ENCODE results near the gene TTLL9. TPM values are rescaled to one million over a fixed set of nuclear protein-coding genes. Genes with fewer than 3 reads are reported as not detected.
A peak's percentile ranks its signal among the peaks of the same experiment; 100 is the strongest.

Gene TTLL9
- total and polyA plus RNA-seq, 4 donors, result 0.06 to 0.08 TPM; not detected in 2

DNA sequence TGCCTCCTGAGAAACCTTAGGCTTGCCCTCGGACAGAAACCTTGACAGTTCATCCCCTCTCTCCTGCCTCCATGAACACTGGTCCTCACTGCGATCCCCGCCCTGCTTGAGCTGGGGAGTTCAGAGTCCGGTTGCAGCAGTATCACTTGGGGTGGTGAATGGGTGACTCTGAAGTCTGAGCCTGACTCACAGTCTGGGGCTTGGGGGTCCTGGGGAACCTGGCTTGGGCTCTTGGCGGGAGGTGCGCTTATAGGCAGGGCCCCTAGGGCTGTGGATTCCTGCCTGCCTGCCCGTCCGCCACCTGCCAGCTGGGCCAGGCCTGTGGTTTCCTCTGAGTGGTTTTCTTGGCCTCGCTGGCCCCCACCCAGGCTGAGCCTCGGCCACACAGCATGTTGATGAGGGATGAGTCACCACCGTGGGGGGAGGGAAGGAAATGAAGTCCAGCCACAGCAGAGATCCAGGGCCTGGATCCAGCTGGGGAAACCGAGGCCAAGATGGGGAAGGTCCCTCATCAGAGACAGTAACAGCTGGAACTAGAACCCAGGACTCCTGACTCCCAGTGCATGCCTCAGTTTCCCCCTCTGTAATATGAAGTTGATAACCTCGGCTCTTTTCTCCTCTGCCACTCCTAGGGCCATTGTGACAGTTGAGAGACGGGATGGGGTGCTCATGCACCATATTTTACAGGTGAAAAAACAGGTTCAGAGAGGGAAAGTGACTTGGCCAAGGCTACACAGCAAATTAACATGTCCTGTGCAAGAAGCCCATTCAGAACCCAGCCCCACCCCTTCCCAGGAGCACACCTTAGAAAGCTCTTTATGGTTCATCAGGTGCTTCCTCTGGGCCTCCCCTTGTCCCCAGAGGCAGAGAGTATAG, 34.2 kb upstream of the TTLL9 start:
- peaks cover 0 to 3% (median 0%) of the 10 kb centered on the region in 4 donors for H3K27me3 ChIP-seq (ENCODE audit: control insufficient read depth in 4 of 4, insufficient read depth in 4 of 4, low read length in 3 of 4)
- no peak overlapping the region for H3K4me3 ChIP-seq (ENCODE audit: low read depth in 1 of 3, low read length in 3 of 3)
- DNase-seq (ENCODE audit: low spot score), result no peak
- no peaks in the 10 kb centered on the region for H3K9me3 ChIP-seq (ENCODE audit: control insufficient read depth in 4 of 4, low read length in 3 of 4)
- TF ChIP-seq MAX (IDR thresholded peaks at IDR 0.05) (no peak), JUND (IDR thresholded peaks at IDR 0.05) (peak; percentile 26 to 84)
- H3K4me1 ChIP-seq (ENCODE audit: control insufficient read depth in 4 of 4, insufficient read depth in 4 of 4, low read length in 3 of 4), result no peaks in the 10 kb centered on the region
- H3K9ac ChIP-seq (ENCODE audit: low read depth in 1 of 2, low read length in 2 of 2), result no peak overlapping the region
- no peaks in the 10 kb centered on the region for H3K36me3 ChIP-seq (ENCODE audit: control insufficient read depth in 4 of 4, insufficient read depth in 3 of 4, low read depth in 1 of 4, low read length in 3 of 4)
- H3K27ac ChIP-seq (ENCODE audit: low read depth in 1 of 2, low read length in 2 of 2), result no peak overlapping the region
- 56% methylated on average over 14 of the region's 14 CpGs for WGBS

- Histone ChIP-seq H3K9me3 (ENCODE audit: control insufficient read depth in 4 of 4, low read length in 3 of 4) (no peaks in the 10 kb centered on the region), H3K9ac (ENCODE audit: low read depth in 1 of 2, low read length in 2 of 2) (no peak overlapping the region), H3K27me3 (ENCODE audit: control insufficient read depth in 4 of 4, insufficient read depth in 4 of 4, low read length in 3 of 4) (peaks cover 0 to 3% (median 0%) of the 10 kb centered on the region in 4 donors), H3K4me3 (ENCODE audit: low read depth in 1 of 3, low read length in 3 of 3) (no peak overlapping the region), H3K36me3 (ENCODE audit: control insufficient read depth in 4 of 4, insufficient read depth in 3 of 4, low read depth in 1 of 4, low read length in 3 of 4) (no peaks in the 10 kb centered on the region), H3K27ac (ENCODE audit: low read depth in 1 of 2, low read length in 2 of 2) (no peak overlapping the region), H3K4me1 (ENCODE audit: control insufficient read depth in 4 of 4, insufficient read depth in 4 of 4, low read length in 3 of 4) (no peaks in the 10 kb centered on the region)
- DNase-seq (ENCODE audit: low spot score), result no peak
- 77% methylated on average over 5 of the region's 5 CpGs for WGBS
- TF ChIP-seq MAX (IDR thresholded peaks at IDR 0.05) (no peak), RAD21 (IDR thresholded peaks at IDR 0.05) (no peak)
These were observed 33.4 kb upstream of the TTLL9 start for GRCh38 chr20:31836853-31837608.

DNA sequence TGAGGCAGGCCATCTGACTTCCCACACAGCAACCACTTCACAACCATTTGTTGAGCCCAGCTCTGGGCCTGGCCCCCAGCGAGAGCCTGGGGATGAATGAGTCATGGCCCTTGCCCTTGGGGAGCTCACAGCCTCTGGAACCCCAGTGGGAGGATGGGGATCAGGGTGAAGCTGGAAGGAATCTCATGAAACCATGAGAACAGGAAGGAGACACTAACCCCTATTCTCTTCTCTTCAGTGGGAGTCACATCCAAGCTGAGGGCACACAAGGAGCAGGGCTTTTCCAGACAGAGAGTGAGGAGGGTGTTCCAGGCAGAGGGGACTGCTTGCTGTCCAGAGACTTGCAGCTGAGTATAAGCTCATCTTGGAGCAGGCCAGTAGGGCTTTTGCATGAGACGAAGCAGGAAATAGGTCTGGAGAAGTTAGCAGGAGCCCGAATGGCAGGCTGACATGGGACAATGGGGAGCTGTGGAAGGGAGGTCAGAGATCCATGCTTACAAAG, 32.5 kb upstream of the TTLL9 start:
- Histone ChIP-seq H3K27ac (ENCODE audit: low read depth in 1 of 2, low read length in 2 of 2) (no peak overlapping the region), H3K9ac (ENCODE audit: low read depth in 1 of 2, low read length in 2 of 2) (no peak overlapping the region)
- 64% methylated on average over 3 of the region's 3 CpGs for WGBS
- TF ChIP-seq, protein P1, sequence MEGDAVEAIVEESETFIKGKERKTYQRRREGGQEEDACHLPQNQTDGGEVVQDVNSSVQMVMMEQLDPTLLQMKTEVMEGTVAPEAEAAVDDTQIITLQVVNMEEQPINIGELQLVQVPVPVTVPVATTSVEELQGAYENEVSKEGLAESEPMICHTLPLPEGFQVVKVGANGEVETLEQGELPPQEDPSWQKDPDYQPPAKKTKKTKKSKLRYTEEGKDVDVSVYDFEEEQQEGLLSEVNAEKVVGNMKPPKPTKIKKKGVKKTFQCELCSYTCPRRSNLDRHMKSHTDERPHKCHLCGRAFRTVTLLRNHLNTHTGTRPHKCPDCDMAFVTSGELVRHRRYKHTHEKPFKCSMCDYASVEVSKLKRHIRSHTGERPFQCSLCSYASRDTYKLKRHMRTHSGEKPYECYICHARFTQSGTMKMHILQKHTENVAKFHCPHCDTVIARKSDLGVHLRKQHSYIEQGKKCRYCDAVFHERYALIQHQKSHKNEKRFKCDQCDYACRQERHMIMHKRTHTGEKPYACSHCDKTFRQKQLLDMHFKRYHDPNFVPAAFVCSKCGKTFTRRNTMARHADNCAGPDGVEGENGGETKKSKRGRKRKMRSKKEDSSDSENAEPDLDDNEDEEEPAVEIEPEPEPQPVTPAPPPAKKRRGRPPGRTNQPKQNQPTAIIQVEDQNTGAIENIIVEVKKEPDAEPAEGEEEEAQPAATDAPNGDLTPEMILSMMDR (IDR thresholded peaks at IDR 0.05; ENCODE audit: low read depth, low read length, missing input control), result no peak
- TF ChIP-seq, protein P2, sequence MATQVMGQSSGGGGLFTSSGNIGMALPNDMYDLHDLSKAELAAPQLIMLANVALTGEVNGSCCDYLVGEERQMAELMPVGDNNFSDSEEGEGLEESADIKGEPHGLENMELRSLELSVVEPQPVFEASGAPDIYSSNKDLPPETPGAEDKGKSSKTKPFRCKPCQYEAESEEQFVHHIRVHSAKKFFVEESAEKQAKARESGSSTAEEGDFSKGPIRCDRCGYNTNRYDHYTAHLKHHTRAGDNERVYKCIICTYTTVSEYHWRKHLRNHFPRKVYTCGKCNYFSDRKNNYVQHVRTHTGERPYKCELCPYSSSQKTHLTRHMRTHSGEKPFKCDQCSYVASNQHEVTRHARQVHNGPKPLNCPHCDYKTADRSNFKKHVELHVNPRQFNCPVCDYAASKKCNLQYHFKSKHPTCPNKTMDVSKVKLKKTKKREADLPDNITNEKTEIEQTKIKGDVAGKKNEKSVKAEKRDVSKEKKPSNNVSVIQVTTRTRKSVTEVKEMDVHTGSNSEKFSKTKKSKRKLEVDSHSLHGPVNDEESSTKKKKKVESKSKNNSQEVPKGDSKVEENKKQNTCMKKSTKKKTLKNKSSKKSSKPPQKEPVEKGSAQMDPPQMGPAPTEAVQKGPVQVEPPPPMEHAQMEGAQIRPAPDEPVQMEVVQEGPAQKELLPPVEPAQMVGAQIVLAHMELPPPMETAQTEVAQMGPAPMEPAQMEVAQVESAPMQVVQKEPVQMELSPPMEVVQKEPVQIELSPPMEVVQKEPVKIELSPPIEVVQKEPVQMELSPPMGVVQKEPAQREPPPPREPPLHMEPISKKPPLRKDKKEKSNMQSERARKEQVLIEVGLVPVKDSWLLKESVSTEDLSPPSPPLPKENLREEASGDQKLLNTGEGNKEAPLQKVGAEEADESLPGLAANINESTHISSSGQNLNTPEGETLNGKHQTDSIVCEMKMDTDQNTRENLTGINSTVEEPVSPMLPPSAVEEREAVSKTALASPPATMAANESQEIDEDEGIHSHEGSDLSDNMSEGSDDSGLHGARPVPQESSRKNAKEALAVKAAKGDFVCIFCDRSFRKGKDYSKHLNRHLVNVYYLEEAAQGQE (IDR thresholded peaks at IDR 0.05), result no peak
- TF ChIP-seq RAD21 (IDR thresholded peaks at IDR 0.05), result no peak
- TF ChIP-seq SP1 (IDR thresholded peaks at IDR 0.05), result no peak
- no peak for TF ChIP-seq GABPA (IDR thresholded peaks at IDR 0.05 in 1 of 2, conservative IDR thresholded peaks at IDR 0.05 in 1 of 2)
- no peak for TF ChIP-seq NR2F2 (IDR thresholded peaks at IDR 0.05)
- TF ChIP-seq YY1 (IDR thresholded peaks at IDR 0.05), result no peak
- no peak for TF ChIP-seq EGR1 (IDR thresholded peaks at IDR 0.05; ENCODE audit: low read depth in 2 of 2)
- no peak for TF ChIP-seq HNF4A (conservative IDR thresholded peaks at IDR 0.05)
- TF ChIP-seq, protein P3, sequence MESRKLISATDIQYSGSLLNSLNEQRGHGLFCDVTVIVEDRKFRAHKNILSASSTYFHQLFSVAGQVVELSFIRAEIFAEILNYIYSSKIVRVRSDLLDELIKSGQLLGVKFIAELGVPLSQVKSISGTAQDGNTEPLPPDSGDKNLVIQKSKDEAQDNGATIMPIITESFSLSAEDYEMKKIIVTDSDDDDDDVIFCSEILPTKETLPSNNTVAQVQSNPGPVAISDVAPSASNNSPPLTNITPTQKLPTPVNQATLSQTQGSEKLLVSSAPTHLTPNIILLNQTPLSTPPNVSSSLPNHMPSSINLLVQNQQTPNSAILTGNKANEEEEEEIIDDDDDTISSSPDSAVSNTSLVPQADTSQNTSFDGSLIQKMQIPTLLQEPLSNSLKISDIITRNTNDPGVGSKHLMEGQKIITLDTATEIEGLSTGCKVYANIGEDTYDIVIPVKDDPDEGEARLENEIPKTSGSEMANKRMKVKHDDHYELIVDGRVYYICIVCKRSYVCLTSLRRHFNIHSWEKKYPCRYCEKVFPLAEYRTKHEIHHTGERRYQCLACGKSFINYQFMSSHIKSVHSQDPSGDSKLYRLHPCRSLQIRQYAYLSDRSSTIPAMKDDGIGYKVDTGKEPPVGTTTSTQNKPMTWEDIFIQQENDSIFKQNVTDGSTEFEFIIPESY (IDR thresholded peaks at IDR 0.05), result no peak
- no peak for TF ChIP-seq MAX (IDR thresholded peaks at IDR 0.05)
- TF ChIP-seq HNF4G (IDR thresholded peaks at IDR 0.05), result no peak
- TF ChIP-seq FOXA1 (IDR thresholded peaks at IDR 0.05), result no peak
- TF ChIP-seq, protein P4, sequence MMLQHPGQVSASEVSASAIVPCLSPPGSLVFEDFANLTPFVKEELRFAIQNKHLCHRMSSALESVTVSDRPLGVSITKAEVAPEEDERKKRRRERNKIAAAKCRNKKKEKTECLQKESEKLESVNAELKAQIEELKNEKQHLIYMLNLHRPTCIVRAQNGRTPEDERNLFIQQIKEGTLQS (IDR thresholded peaks at IDR 0.05), result no peak
- no peak for TF ChIP-seq RXRA (IDR thresholded peaks at IDR 0.05)
- no peak for TF ChIP-seq JUND (IDR thresholded peaks at IDR 0.05)
- no peak for TF ChIP-seq TAF1 (conservative IDR thresholded peaks at IDR 0.05)

More for the DNA sequence above, 32.5 kb upstream of the TTLL9 start:
- Histone ChIP-seq H3K4me1 (ENCODE audit: control insufficient read depth in 4 of 4, insufficient read depth in 4 of 4, low read length in 3 of 4) (no peaks in the 10 kb centered on the region), H3K9me3 (ENCODE audit: control insufficient read depth in 4 of 4, low read length in 3 of 4) (no peaks in the 10 kb centered on the region), H3K4me3 (ENCODE audit: low read depth in 1 of 3, low read length in 3 of 3) (no peak overlapping the region), H3K27me3 (ENCODE audit: control insufficient read depth in 4 of 4, insufficient read depth in 4 of 4, low read length in 3 of 4) (peaks cover 0 to 3% (median 0%) of the 10 kb centered on the region in 4 donors), H3K36me3 (ENCODE audit: control insufficient read depth in 4 of 4, insufficient read depth in 3 of 4, low read depth in 1 of 4, low read length in 3 of 4) (no peaks in the 10 kb centered on the region)
- DNase-seq (ENCODE audit: low spot score), result no peak
